K562 (cell line): ENCODE measurements around the gene SRRT. TPM values are rescaled to one million over a fixed set of nuclear protein-coding genes. Genes with fewer than 3 reads are reported as not detected.
A peak's percentile ranks its signal among the peaks of the same experiment; 100 is the strongest.

Experiments used
- ARID2 ChIP-seq: fragments of 450-650 bp; IDR thresholded peaks from 2 replicates; pipeline ENCODE4 v1.6.1; 2017; ENCODE audit warnings: antibody characterized with exemption, mild to moderate bottlenecking
- ESRRA ChIP-seq: fragments of 450-650 bp; IDR thresholded peaks from 2 replicates; pipeline ENCODE4 v1.6.1; 2014; ENCODE audit warnings: low read depth, mild to moderate bottlenecking, moderate library complexity, borderline replicate concordance
- HDAC2 ChIP-seq: fragments of 450-650 bp; IDR thresholded peaks from 2 replicates; pipeline ENCODE4 v1.6.1; 2016; ENCODE audit warnings: mild to moderate bottlenecking
- HMBOX1 ChIP-seq: sonication (generic); IDR thresholded peaks from 2 replicates; pipeline ENCODE4 v1.6.1; 2016
- HMGXB4 ChIP-seq: sonication (generic); formaldehyde crosslinking; IDR thresholded peaks from 2 replicates; pipeline ENCODE4 v1.8.1; 2023; ENCODE audit warnings: mild to moderate bottlenecking, missing genetic modification reagents
- KLF1 ChIP-seq: fragments of 450-650 bp; IDR thresholded peaks from 2 replicates; pipeline ENCODE4 v1.6.1; 2016; ENCODE audit warnings: missing genetic modification characterization, missing compliant biosample characterization
- MAFK ChIP-seq: IDR thresholded peaks from 2 replicates; pipeline ENCODE4 v1.6.1; 2011; ENCODE audit warnings: low read length, improper control_type of control experiment
- NCOA4 ChIP-seq: fragments of 450-650 bp; IDR thresholded peaks from 2 replicates; pipeline ENCODE4 v1.6.1; 2018; ENCODE audit warnings: mild to moderate bottlenecking; ENCODE audit not compliant: partially characterized antibody
- POLR3G ChIP-seq: IDR thresholded peaks from 2 replicates; pipeline ENCODE4 v1.6.1; 2011; ENCODE audit not compliant: insufficient read length, insufficient replicate concordance; ENCODE audit errors: extremely low read depth
- PRPF4 ChIP-seq: fragments of 200-400 bp; formaldehyde crosslinking; IDR thresholded peaks from one replicate; pipeline ENCODE4 v1.6.1; 2017; ENCODE audit warnings: low read length, low read depth, mild to moderate bottlenecking; ENCODE audit not compliant: insufficient read depth, poor library complexity, severe bottlenecking
- PURB ChIP-seq: sonication (generic); formaldehyde crosslinking; IDR thresholded peaks from 2 replicates; pipeline ENCODE4 v1.9.0; 2021; ENCODE audit warnings: low read depth, mild to moderate bottlenecking, missing genetic modification reagents
- SMARCE1 ChIP-seq: fragments of 450-650 bp; IDR thresholded peaks from 2 replicates; pipeline ENCODE4 v1.7.1; 2016; ENCODE audit warnings: mild to moderate bottlenecking
- SRSF9 ChIP-seq: fragments of 200-400 bp; formaldehyde crosslinking; IDR thresholded peaks from 2 replicates; pipeline ENCODE4 v1.6.1; 2017; ENCODE audit warnings: low read depth, low read length, borderline replicate concordance
- TAF1 ChIP-seq: IDR thresholded peaks from 2 replicates; pipeline ENCODE4 v1.6.1; 2011; ENCODE audit warnings: mild to moderate bottlenecking, low read length, moderate library complexity; ENCODE audit not compliant: insufficient read depth, control insufficient read depth, severe bottlenecking; ENCODE audit errors: extremely low read depth
- UBTF ChIP-seq, 2 experiments: IDR thresholded peaks; 2 replicates each; pipeline ENCODE4 v1.6.1; 2012; ENCODE audit warnings: improper control_type of control experiment in 2 of 2, low read depth in 2 of 2, low read length in 2 of 2, borderline replicate concordance in 1 of 2
- ZBTB17 ChIP-seq: fragments of 450-650 bp; formaldehyde crosslinking; IDR thresholded peaks from 2 replicates; pipeline ENCODE4 v1.4.0; 2020; ENCODE audit warnings: mild to moderate bottlenecking
- ZNF146 ChIP-seq: IDR thresholded peaks from one replicate; pipeline ENCODE4 v1.6.1; 2018; ENCODE audit warnings: missing compliant biosample characterization; ENCODE audit not compliant: unreplicated experiment
- ZNF224 ChIP-seq: sonication (generic); formaldehyde crosslinking; IDR thresholded peaks from 2 replicates; pipeline ENCODE4 v1.8.0; 2022; ENCODE audit warnings: mild to moderate bottlenecking, missing genetic modification reagents
- ZNF23 ChIP-seq: fragments of 250-450 bp; sonication (Bioruptor Pico); IDR thresholded peaks from 2 replicates; pipeline ENCODE4 v1.4.0; 2020; ENCODE audit warnings: mild to moderate bottlenecking
- ZNF316 ChIP-seq: fragments of 450-650 bp; IDR thresholded peaks from 2 replicates; pipeline ENCODE4 v1.6.1; 2016
- ZNF347 ChIP-seq: fragments of 450-650 bp; formaldehyde crosslinking; IDR thresholded peaks from 2 replicates; pipeline ENCODE4 v1.4.0; 2020; ENCODE audit warnings: low read depth, mild to moderate bottlenecking, moderate library complexity
- ZNF449 ChIP-seq: fragments of 250-450 bp; sonication (Bioruptor Pico); IDR thresholded peaks from 2 replicates; pipeline ENCODE4 v1.8.0; 2022; ENCODE audit warnings: moderate library complexity, mild to moderate bottlenecking, inconsistent platforms
- polyA plus RNA-seq, 8 experiments: library from polyadenylated mRNA; depleted of rRNA in 4 of 8; stranded (reverse) in 5 of 8; unstranded in 3 of 8; fragments of >200 nt; fragmentation: Nextera tagmentation in 2 of 8; fragmentation: Illumina TruSeq in 1 of 8; extraction: Ambion mirVana in 2 of 8; extraction: Trizol in 1 of 8; gene quantifications; 2 replicates each; pipeline versions ENCODE4 v1.2.1 to v1.2.3, GENCODE V29; 2011 to 2014; ENCODE audit warnings: inconsistent platforms in 1 of 8, missing spikeins in 1 of 8
- total RNA-seq, 7 experiments: library from RNA; depleted of rRNA in 6 of 7; stranded (reverse); fragments of >200 nt in 6 of 7; fragmentation: Illumina TruSeq in 2 of 7; extraction: Trizol in 2 of 7; gene quantifications; 2 replicates each; pipeline versions ENCODE4 v1.2.1 to v1.2.3, GENCODE V29; 2011 to 2021; ENCODE audit warnings: low replicate concordance in 1 of 7

SRRT gene
- total and polyA plus RNA-seq, 9 of the 15 experiments (the other 6 are each of a cell fraction or from before 2014, with no cell fraction given), result 10.3 to 263 (median 84.4) TPM

- TF ChIP-seq ZNF23 (CRISPR knock-in tag), result no peak
- TF ChIP-seq POLR3G, result no peak
- no peak for TF ChIP-seq ARID2
- no peak for TF ChIP-seq ZNF347
- no peak for TF ChIP-seq PURB (CRISPR knock-in tag)
- TF ChIP-seq SRSF9, result no peak
- TF ChIP-seq ESRRA, result peak; percentile 45; the same call in 1 of the 2 replicates
- TF ChIP-seq SMARCE1, result peak; percentile 68
- no peak for TF ChIP-seq ZNF224 (CRISPR knock-in tag)
- TF ChIP-seq ZNF316, result peak; percentile 86
- 0 out of 4 replicates have a peak, but pooled peaks of 1 of the 2 experiments have one; percentile 17 for TF ChIP-seq UBTF (IDR thresholded peaks at IDR 0.05; ENCODE audit: borderline replicate concordance in 1 of 2, low read depth in 2 of 2, low read length in 2 of 2)
- TF ChIP-seq HMGXB4 (CRISPR knock-in tag), result peak; percentile 67; the same call in 1 of the 2 replicates
- TF ChIP-seq MAFK, result peak; percentile 56
- peak; percentile 63; the same call in 1 of the 2 replicates for TF ChIP-seq KLF1 (tag)
- peak; percentile 68 for TF ChIP-seq TAF1
- no peak for TF ChIP-seq ZBTB17 (CRISPR knock-in tag)
- TF ChIP-seq ZNF449 (CRISPR knock-in tag), result peak; percentile 76; the same call in 1 of the 2 replicates
- TF ChIP-seq PRPF4, result no peak
- no peak for TF ChIP-seq HMBOX1
- no peak for TF ChIP-seq ZNF146 (CRISPR knock-in tag)
- TF ChIP-seq HDAC2, result peak; percentile 85
- no peak for TF ChIP-seq NCOA4
Observed at GRCh38 chr7:100867040-100867775, 7.7 kb upstream of the SRRT start, which contains the start of gene TRIP6 (continued).
